Neural cell (in vitro differentiated cells): ENCODE results near the gene ARHGEF12. TPM values are rescaled to one million over a fixed set of nuclear protein-coding genes. Genes with fewer than 3 reads are reported as not detected.

Source experiments
- H2AFZ ChIP-seq: fragments of 200-600, 300-800 bp; sonication (generic), shearing (Covaris generic); 2 replicates; pipeline ENCODE4 v1.6.0; 2014; ENCODE audit warnings: low read depth, mild to moderate bottlenecking, antibody characterized with exemption, low read length, moderate library complexity
- H3F3A ChIP-seq: fragments of 200-600 bp; shearing (Covaris generic); 2 replicates; pipeline ENCODE4 v1.6.1; 2016; ENCODE audit warnings: mild to moderate bottlenecking, moderate library complexity, mixed read lengths, antibody characterized with exemption, low read length; ENCODE audit not compliant: insufficient read depth, poor library complexity, severe bottlenecking
- H3K27ac ChIP-seq: fragments of 200-600, 300-800 bp; sonication (generic), shearing (Covaris generic); 2 replicates; pipeline ENCODE4 v1.5.1; 2014; ENCODE audit warnings: mild to moderate bottlenecking, low read length, moderate library complexity
- H3K27me3 ChIP-seq: fragments of 300-800, 200-600 bp; sonication (generic), shearing (Covaris generic); 2 replicates; pipeline ENCODE4 v1.6.0; 2014; ENCODE audit warnings: mild to moderate bottlenecking, low read depth, low read length, moderate library complexity; ENCODE audit not compliant: insufficient read depth
- H3K36me3 ChIP-seq: fragments of 300-800, 200-600 bp; sonication (generic), shearing (Covaris generic); 2 replicates; pipeline ENCODE4 v1.5.1; 2014; ENCODE audit warnings: mild to moderate bottlenecking, antibody characterized with exemption, low read length, moderate library complexity; ENCODE audit not compliant: insufficient read depth
- H3K4me2 ChIP-seq: fragments of 300-800, 200-600 bp; sonication (generic), shearing (Covaris generic); 2 replicates; pipeline ENCODE4 v1.6.0; 2014; ENCODE audit warnings: mild to moderate bottlenecking, low read length
- H3K4me3 ChIP-seq: fragments of 300-800, 200-600 bp; sonication (generic), shearing (Covaris generic); 2 replicates; pipeline ENCODE4 v1.5.1; 2014; ENCODE audit warnings: mild to moderate bottlenecking, low read length, moderate library complexity
- H3K79me2 ChIP-seq: fragments of 200-600 bp; shearing (Covaris generic); replicated peaks from 2 replicates; pipeline ENCODE4 v1.6.0; 2014; ENCODE audit warnings: mild to moderate bottlenecking, low read length, moderate library complexity; ENCODE audit not compliant: insufficient read depth
- H3K9ac ChIP-seq: fragments of 300-800, 200-600 bp; sonication (generic), shearing (Covaris generic); 2 replicates; pipeline ENCODE4 v1.6.1; 2016; ENCODE audit warnings: mild to moderate bottlenecking, low read length, mixed read lengths
- H3K9me2 ChIP-seq: fragments of 200-600 bp; shearing (Covaris generic); 2 replicates; pipeline ENCODE4 v1.6.1; 2016; ENCODE audit warnings: mild to moderate bottlenecking, low read length, mixed read lengths; ENCODE audit not compliant: insufficient read depth
- H3K9me3 ChIP-seq: fragments of 200-600, 300-800 bp; sonication (generic), shearing (Covaris generic); 2 replicates; pipeline ENCODE4 v1.6.1; 2016; ENCODE audit warnings: mild to moderate bottlenecking, mixed run types, low read length, moderate library complexity, mixed read lengths
- H4K20me1 ChIP-seq: fragments of 200-600 bp; shearing (Covaris generic); 2 replicates; pipeline ENCODE4 v1.6.1; 2016; ENCODE audit warnings: mild to moderate bottlenecking, mixed run types; ENCODE audit not compliant: insufficient read depth
- CTCF ChIP-seq: fragments of 450-650 bp; IDR thresholded peaks from 2 replicates; pipeline ENCODE4 v1.5.1; 2014; ENCODE audit warnings: antibody characterized with exemption, mild to moderate bottlenecking, moderate library complexity; ENCODE audit not compliant: poor library complexity, severe bottlenecking
- EP300 ChIP-seq: fragments of 450-650 bp; conservative IDR thresholded peaks from 2 replicates; pipeline ENCODE4 v1.6.1; 2014; ENCODE audit warnings: antibody characterized with exemption, mild to moderate bottlenecking, moderate library complexity; ENCODE audit not compliant: poor library complexity, severe bottlenecking
- EZH2 ChIP-seq: fragments of 200-600, 300-800 bp; shearing (Covaris generic), sonication (generic); IDR thresholded peaks from 2 replicates; pipeline ENCODE4 v1.6.1; 2014; ENCODE audit warnings: antibody characterized with exemption, low read length, borderline replicate concordance, mild to moderate bottlenecking; ENCODE audit not compliant: insufficient read depth, poor library complexity, severe bottlenecking
- MXI1 ChIP-seq: fragments of 450-650 bp; conservative IDR thresholded peaks from 2 replicates; pipeline ENCODE4 v1.6.1; 2014; ENCODE audit warnings: antibody characterized with exemption, mild to moderate bottlenecking; ENCODE audit not compliant: poor library complexity, severe bottlenecking
- POLR2AphosphoS5 ChIP-seq: IDR thresholded peaks from 2 replicates; pipeline ENCODE4 v1.6.1; 2012
- RAD21 ChIP-seq: fragments of 450-650 bp; conservative IDR thresholded peaks from 2 replicates; pipeline ENCODE4 v1.6.1; 2014; ENCODE audit warnings: antibody characterized with exemption, mild to moderate bottlenecking, moderate library complexity
- SMC3 ChIP-seq: fragments of 450-650 bp; conservative IDR thresholded peaks from 2 replicates; pipeline ENCODE4 v1.6.1; 2014; ENCODE audit warnings: antibody characterized with exemption, mild to moderate bottlenecking, moderate library complexity; ENCODE audit not compliant: poor library complexity
- TAF1 ChIP-seq: IDR thresholded peaks from 2 replicates; pipeline ENCODE4 v1.6.1; 2012; ENCODE audit warnings: low read depth
- polyA plus RNA-seq: library from polyadenylated mRNA; depleted of rRNA; stranded (reverse); fragments of >200 nt; gene quantifications from 2 replicates; pipeline ENCODE4 v1.2.3, GENCODE V29; 2014
- TF ChIP-seq, protein P1 (sequence below): IDR thresholded peaks from 2 replicates; pipeline ENCODE4 v1.6.1; 2012; ENCODE audit warnings: borderline replicate concordance

The ARHGEF12 gene
- polyA plus RNA-seq, 1 donor from 2014 or later: 93.4 TPM

DNA sequence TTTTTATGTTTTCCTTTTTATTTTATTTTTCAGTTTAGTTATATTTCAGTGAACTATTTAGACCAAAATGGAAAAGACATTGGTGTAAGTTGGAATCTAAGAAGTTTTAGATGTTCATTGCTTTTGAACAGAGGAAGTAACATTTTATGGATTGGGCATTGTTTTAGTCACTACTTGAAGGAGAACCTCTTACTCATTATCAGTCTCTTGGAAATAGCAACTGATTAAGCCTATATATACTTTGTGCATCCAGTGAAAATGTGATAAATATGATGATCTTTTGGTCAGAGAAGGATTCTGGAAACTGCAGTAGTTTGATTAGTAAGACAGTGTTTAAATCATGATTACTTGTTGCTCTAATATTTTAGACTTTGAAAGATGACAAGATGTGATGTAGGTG is 14.4 kb downstream of the ARHGEF12 start:
- TF ChIP-seq RAD21 (no peak), EZH2 (no peak), POLR2AphosphoS5 (no peak), TAF1 (no peak), SMC3 (no peak)
- TF ChIP-seq, protein P1, sequence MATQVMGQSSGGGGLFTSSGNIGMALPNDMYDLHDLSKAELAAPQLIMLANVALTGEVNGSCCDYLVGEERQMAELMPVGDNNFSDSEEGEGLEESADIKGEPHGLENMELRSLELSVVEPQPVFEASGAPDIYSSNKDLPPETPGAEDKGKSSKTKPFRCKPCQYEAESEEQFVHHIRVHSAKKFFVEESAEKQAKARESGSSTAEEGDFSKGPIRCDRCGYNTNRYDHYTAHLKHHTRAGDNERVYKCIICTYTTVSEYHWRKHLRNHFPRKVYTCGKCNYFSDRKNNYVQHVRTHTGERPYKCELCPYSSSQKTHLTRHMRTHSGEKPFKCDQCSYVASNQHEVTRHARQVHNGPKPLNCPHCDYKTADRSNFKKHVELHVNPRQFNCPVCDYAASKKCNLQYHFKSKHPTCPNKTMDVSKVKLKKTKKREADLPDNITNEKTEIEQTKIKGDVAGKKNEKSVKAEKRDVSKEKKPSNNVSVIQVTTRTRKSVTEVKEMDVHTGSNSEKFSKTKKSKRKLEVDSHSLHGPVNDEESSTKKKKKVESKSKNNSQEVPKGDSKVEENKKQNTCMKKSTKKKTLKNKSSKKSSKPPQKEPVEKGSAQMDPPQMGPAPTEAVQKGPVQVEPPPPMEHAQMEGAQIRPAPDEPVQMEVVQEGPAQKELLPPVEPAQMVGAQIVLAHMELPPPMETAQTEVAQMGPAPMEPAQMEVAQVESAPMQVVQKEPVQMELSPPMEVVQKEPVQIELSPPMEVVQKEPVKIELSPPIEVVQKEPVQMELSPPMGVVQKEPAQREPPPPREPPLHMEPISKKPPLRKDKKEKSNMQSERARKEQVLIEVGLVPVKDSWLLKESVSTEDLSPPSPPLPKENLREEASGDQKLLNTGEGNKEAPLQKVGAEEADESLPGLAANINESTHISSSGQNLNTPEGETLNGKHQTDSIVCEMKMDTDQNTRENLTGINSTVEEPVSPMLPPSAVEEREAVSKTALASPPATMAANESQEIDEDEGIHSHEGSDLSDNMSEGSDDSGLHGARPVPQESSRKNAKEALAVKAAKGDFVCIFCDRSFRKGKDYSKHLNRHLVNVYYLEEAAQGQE: no peak
- Histone ChIP-seq H4K20me1 (no peaks in the 10 kb centered on the region), H3K27ac (no peak overlapping the region), H3F3A (no peaks in the 10 kb centered on the region), H3K9ac (no peak overlapping the region), H3K4me3 (no peak overlapping the region), H3K4me2 (no peak overlapping the region), H3K36me3 (no peaks in the 10 kb centered on the region), H2AFZ (no peak overlapping the region), H3K9me3 (no peaks in the 10 kb centered on the region), H3K9me2 (no peaks in the 10 kb centered on the region), H3K27me3 (no peaks in the 10 kb centered on the region), H3K79me2 (peaks cover 53% of the 10 kb centered on the region)

DNA sequence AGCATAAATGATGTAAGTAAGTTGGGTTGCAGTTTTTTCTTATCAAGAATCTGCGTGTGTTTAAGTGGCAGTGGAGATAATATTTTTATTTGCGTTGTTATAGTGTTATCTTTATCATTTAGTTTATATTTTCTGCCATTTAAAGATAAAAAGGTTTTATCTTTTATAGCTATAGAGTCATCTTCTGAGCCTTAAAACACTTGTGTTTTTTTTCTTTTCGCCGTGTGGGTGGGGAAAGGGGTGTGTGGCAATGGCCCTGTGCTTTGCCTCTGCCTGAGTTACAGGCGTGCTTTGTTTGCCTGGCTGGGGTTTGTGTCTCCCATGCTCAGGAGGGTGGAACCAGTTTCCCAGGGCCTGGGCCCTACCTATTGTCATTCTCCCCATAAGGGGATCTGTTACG is 16.2 kb downstream of the ARHGEF12 start:
- Histone ChIP-seq H3K9ac (no peak overlapping the region), H3K36me3 (no peaks in the 10 kb centered on the region), H3K27ac (no peak overlapping the region), H3K4me3 (no peak overlapping the region), H3K79me2 (peaks cover 50% of the 10 kb centered on the region), H3K4me2 (no peak overlapping the region), H3K27me3 (no peaks in the 10 kb centered on the region), H4K20me1 (no peaks in the 10 kb centered on the region), H3K9me2 (no peaks in the 10 kb centered on the region), H2AFZ (no peak overlapping the region), H3K9me3 (no peaks in the 10 kb centered on the region), H3F3A (no peaks in the 10 kb centered on the region)
- no peak for TF ChIP-seq MXI1

GRCh38 chr11:120354068-120354467 is 17.9 kb downstream of the ARHGEF12 start:
- H4K20me1 ChIP-seq: no peaks in the 10 kb centered on the region
- no peak overlapping the region for H3K4me3 ChIP-seq
- TF ChIP-seq SMC3 (no peak), EZH2 (no peak), POLR2AphosphoS5 (no peak), TAF1 (no peak), EP300 (no peak), CTCF (no peak), RAD21 (no peak), MXI1 (no peak)
- TF ChIP-seq, protein P1: no peak
- no peaks in the 10 kb centered on the region for H3K9me2 ChIP-seq
- no peak overlapping the region for H3K27ac ChIP-seq
- H2AFZ ChIP-seq: no peak overlapping the region
- H3F3A ChIP-seq: no peaks in the 10 kb centered on the region
- H3K9me3 ChIP-seq: no peaks in the 10 kb centered on the region
- no peak overlapping the region for H3K4me2 ChIP-seq
- H3K79me2 ChIP-seq: peaks cover 39% of the 10 kb centered on the region
- H3K36me3 ChIP-seq: no peaks in the 10 kb centered on the region
- no peaks in the 10 kb centered on the region for H3K27me3 ChIP-seq
- no peak overlapping the region for H3K9ac ChIP-seq
